ENCODE measurements around the gene CEP162. TPM values are rescaled to one million over a fixed set of nuclear protein-coding genes. Genes with fewer than 3 reads are reported as not detected.
"Not testable (repeated sequence)": the region's sequence is repeated elsewhere in the genome, so short reads cannot be mapped to it uniquely, and the experiment has no call there.

Gene CEP162
- total RNA-seq, 4 donors from 2014 or later, result 15.1 to 20.9 (median 18.7) TPM

DNA sequence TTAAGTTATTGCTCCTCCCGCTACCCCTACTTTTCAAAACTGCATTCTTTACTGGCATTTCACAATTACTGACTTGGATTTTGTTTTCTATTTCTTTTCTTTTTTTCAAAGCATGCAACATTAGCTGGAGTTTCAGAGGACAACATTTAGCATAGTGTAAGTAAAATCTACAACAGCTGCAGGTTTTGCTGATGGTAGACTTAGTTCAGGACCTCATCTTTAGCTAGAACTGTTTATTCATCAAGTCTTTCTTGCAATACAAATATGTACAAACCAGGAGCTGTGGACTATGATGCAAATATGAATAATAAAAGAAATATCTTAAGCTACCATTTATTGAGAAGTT, 728 bp upstream of the CEP162 start:
- Histone ChIP-seq H3K36me3 (no peaks in the 10 kb centered on the region), H3K27ac (peak overlapping the region; percentile 78 to 91 (median 84)), H3K4me1 (peaks cover 0 to 20% (median 3%) of the 10 kb centered on the region in 4 donors), H3K27me3 (no peaks in the 10 kb centered on the region), H3K4me3 (peak overlapping the region; percentile 54 to 87 (median 74)), H3K9me3 (no peaks in the 10 kb centered on the region)
- 0 to 3% methylated on average over 1 of the region's 1 CpG for WGBS, 2 donors
- no peak for DNase-seq (ENCODE audit: low spot score in 2 of 2)
- TF ChIP-seq EP300 (IDR thresholded peaks at IDR 0.05), result no peak
- TF ChIP-seq, protein P1, sequence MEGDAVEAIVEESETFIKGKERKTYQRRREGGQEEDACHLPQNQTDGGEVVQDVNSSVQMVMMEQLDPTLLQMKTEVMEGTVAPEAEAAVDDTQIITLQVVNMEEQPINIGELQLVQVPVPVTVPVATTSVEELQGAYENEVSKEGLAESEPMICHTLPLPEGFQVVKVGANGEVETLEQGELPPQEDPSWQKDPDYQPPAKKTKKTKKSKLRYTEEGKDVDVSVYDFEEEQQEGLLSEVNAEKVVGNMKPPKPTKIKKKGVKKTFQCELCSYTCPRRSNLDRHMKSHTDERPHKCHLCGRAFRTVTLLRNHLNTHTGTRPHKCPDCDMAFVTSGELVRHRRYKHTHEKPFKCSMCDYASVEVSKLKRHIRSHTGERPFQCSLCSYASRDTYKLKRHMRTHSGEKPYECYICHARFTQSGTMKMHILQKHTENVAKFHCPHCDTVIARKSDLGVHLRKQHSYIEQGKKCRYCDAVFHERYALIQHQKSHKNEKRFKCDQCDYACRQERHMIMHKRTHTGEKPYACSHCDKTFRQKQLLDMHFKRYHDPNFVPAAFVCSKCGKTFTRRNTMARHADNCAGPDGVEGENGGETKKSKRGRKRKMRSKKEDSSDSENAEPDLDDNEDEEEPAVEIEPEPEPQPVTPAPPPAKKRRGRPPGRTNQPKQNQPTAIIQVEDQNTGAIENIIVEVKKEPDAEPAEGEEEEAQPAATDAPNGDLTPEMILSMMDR (IDR thresholded peaks at IDR 0.05), result no peak
- TF ChIP-seq POLR2A (IDR thresholded peaks at IDR 0.05), result no peak

- DNase-seq (ENCODE audit: low spot score in 2 of 2), result no peak
- peak overlapping the region; percentile 78 to 91 (median 84) for H3K27ac ChIP-seq
- H3K27me3 ChIP-seq, result no peaks in the 10 kb centered on the region
- H3K4me3 ChIP-seq, result peak overlapping the region; percentile 54 to 87 (median 74)
- H3K9me3 ChIP-seq, result no peaks in the 10 kb centered on the region
- H3K36me3 ChIP-seq, result no peaks in the 10 kb centered on the region
- 3 to 4% methylated on average over 14 of the region's 14 CpGs for WGBS, 2 donors
- H3K4me1 ChIP-seq, result peaks cover 0 to 20% (median 3%) of the 10 kb centered on the region in 4 donors
- TF ChIP-seq EP300 (IDR thresholded peaks at IDR 0.05), result no peak
- TF ChIP-seq, protein P1 (IDR thresholded peaks at IDR 0.05), result no peak
- TF ChIP-seq POLR2A (IDR thresholded peaks at IDR 0.05), result no peak
Measured at GRCh38 chr6:84227044-84227433, 404 bp downstream of the CEP162 start.

- H3K27ac ChIP-seq, result no peak overlapping the region
- no peaks in the 10 kb centered on the region for H3K27me3 ChIP-seq
- DNase-seq (ENCODE audit: low spot score in 2 of 2), result no peak
- H3K36me3 ChIP-seq, result peaks cover 0 to 5% (median 0%) of the 10 kb centered on the region in 3 donors
- TF ChIP-seq POLR2A (IDR thresholded peaks at IDR 0.05) (no peak), EP300 (IDR thresholded peaks at IDR 0.05) (no peak)
- TF ChIP-seq, protein P1 (IDR thresholded peaks at IDR 0.05), result no peak
- H3K9me3 ChIP-seq, result no peaks in the 10 kb centered on the region
- peaks cover 0 to 20% (median 3%) of the 10 kb centered on the region in 4 donors for H3K4me1 ChIP-seq
- H3K4me3 ChIP-seq, result no peak overlapping the region
Measured at GRCh38 chr6:84224251-84224650, 3.2 kb downstream of the CEP162 start.

- WGBS, 2 donors, result 91 to 97% methylated on average over 5 of the region's 5 CpGs
- DNase-seq (ENCODE audit: low spot score in 2 of 2); H3K27me3 ChIP-seq; H3K4me3 ChIP-seq; H3K9me3 ChIP-seq; H3K36me3 ChIP-seq; H3K27ac ChIP-seq: not testable (repeated sequence)
- H3K4me1 ChIP-seq, result peaks cover 0 to 20% (median 3%) of the 10 kb centered on the region in 4 donors
Measured at GRCh38 chr6:84223608-84224007, 3.8 kb downstream of the CEP162 start.

GRCh38 chr6:84222426-84222825, 5.0 kb downstream of the CEP162 start:
- H3K9me3 ChIP-seq, result no peaks in the 10 kb centered on the region
- H3K4me1 ChIP-seq, result peaks cover 0 to 15% (median 3%) of the 10 kb centered on the region in 4 donors
- H3K27ac ChIP-seq, result no peak overlapping the region
- no peak overlapping the region for H3K4me3 ChIP-seq
- WGBS, 2 donors, result 89 to 94% methylated on average over 4 of the region's 4 CpGs
- no peak for DNase-seq (ENCODE audit: low spot score in 2 of 2)
- TF ChIP-seq EP300 (IDR thresholded peaks at IDR 0.05) (no peak), POLR2A (IDR thresholded peaks at IDR 0.05) (no peak)
- TF ChIP-seq, protein P1 (IDR thresholded peaks at IDR 0.05), result no peak
- H3K36me3 ChIP-seq, result peaks cover 0 to 5% (median 0%) of the 10 kb centered on the region in 3 donors
- no peaks in the 10 kb centered on the region for H3K27me3 ChIP-seq

Measured in tibial nerve (tissue), 4 donors.